ENCODE results near the gene MOAP1.
"Not testable (repeated sequence)": the region's sequence is repeated elsewhere in the genome, so short reads cannot be mapped to it uniquely, and the experiment has no call there.

MOAP1 gene

GRCh38 chr14:93184391-93185348 lies at the start of gene MOAP1, which contains the start of gene LYSET:
Gene MOAP1 (minus strand): TSS chr14:93184897. CDS start chr14:93184242, 655 bp downstream.
Gene LYSET (plus strand): TSS chr14:93185317. CDS start chr14:93185406, 89 bp downstream.
- DNase-seq, result peak; percentile 39

GRCh38 chr14:93233078-93233477 lies 48.4 kb upstream of the MOAP1 start:
- DNase-seq, result not testable (repeated sequence)

- DNase-seq, result no peak
These were observed 47.5 kb upstream of the MOAP1 start for GRCh38 chr14:93232159-93232558.

GRCh38 chr14:93231129-93231979 lies 46.7 kb upstream of the MOAP1 start:
- DNase-seq, result no peak

- DNase-seq, result no peak
These were observed 45.8 kb upstream of the MOAP1 start for GRCh38 chr14:93230539-93230938.

- DNase-seq, result no peak
These were observed 43.9 kb upstream of the MOAP1 start for GRCh38 chr14:93228550-93228949.

- no peak for DNase-seq
These were observed 38.9 kb upstream of the MOAP1 start for GRCh38 chr14:93223565-93223964.

GRCh38 chr14:93220509-93220908 lies 35.8 kb upstream of the MOAP1 start:
- no peak for DNase-seq

GRCh38 chr14:93219103-93219726 lies 34.5 kb upstream of the MOAP1 start:
- peak; percentile 18 for DNase-seq

GRCh38 chr14:93214598-93214997 lies 29.9 kb upstream of the MOAP1 start:
- DNase-seq, result no peak

- DNase-seq, result no peak
These were observed 27.7 kb upstream of the MOAP1 start for GRCh38 chr14:93212432-93212831.

GRCh38 chr14:93207468-93208308 lies 23.0 kb upstream of the MOAP1 start:
- DNase-seq, result peak; percentile 21

GRCh38 chr14:93206793-93207467 lies 22.2 kb upstream of the MOAP1 start, which contains the start of the genes GON7 and UBR7:
Gene GON7 (minus strand): TSS chr14:93207065. CDS start chr14:93207037, 28 bp downstream.
Gene UBR7 (plus strand): TSS chr14:93207256. CDS start chr14:93207292, 36 bp downstream.
- DNase-seq, result peak; percentile 94

- no peak for DNase-seq
These were observed 16.5 kb upstream of the MOAP1 start for GRCh38 chr14:93201155-93201704.

GRCh38 chr14:93200553-93200952 lies 15.9 kb upstream of the MOAP1 start:
- DNase-seq, result no peak

GRCh38 chr14:93199031-93199430 lies 14.3 kb upstream of the MOAP1 start:
- no peak for DNase-seq

- no peak for DNase-seq
These were observed 10.8 kb upstream of the MOAP1 start for GRCh38 chr14:93195316-93195999.

GRCh38 chr14:93186956-93187355 lies 2.3 kb upstream of the MOAP1 start:
- DNase-seq, result no peak

GRCh38 chr14:93186466-93186865 lies 1.8 kb upstream of the MOAP1 start:
- DNase-seq, result no peak

- DNase-seq, result no peak
These were observed 638 bp upstream of the MOAP1 start for GRCh38 chr14:93185349-93185720.

Measured in SHP77 treated with DMSO at 0.1 percent for 48 hours (cell line).